Psoas muscle (tissue), 8 donors: Measurements from ENCODE around the gene MCM7. TPM values are rescaled to one million over a fixed set of nuclear protein-coding genes. Genes with fewer than 3 reads are reported as not detected.

Experiments
- ATAC-seq, 4 donors: fragments of 200-7000 bp; cut with Tn5 transposase; one replicate each; pipeline ENCODE4 v1.9.1; 2020; ENCODE audit warnings: moderate library complexity in 3 of 4, mild to moderate bottlenecking in 2 of 4
- DNase-seq, 2 donors: peaks; one replicate each; pipeline ENCODE4 v3.0.0-alpha.2; 2020
- H3K27ac ChIP-seq: fragments of 200-600 bp; one replicate; pipeline ENCODE4 v1.8.0; 2022
- H3K27me3 ChIP-seq, 3 donors: fragments of 200-600 bp in 1 of 3; one replicate each; pipeline versions ENCODE4 v1.6.1 to v1.8.0; 2013 to 2022; ENCODE audit warnings: low read length in 2 of 3, mild to moderate bottlenecking in 2 of 3, moderate library complexity in 1 of 3; ENCODE audit not compliant: insufficient read depth in 3 of 3
- H3K36me3 ChIP-seq, 2 donors: fragments of 200-600 bp in 1 of 2; one replicate each; pipeline versions ENCODE4 v1.6.1 to v1.8.0; 2013 to 2022; ENCODE audit warnings: low read depth in 1 of 2, mild to moderate bottlenecking in 1 of 2, moderate library complexity in 1 of 2; ENCODE audit not compliant: insufficient read depth in 1 of 2
- H3K4me1 ChIP-seq: fragments of 200-600 bp; one replicate; pipeline ENCODE4 v1.8.0; 2022
- H3K4me3 ChIP-seq: fragments of 200-600 bp; one replicate; pipeline ENCODE4 v1.8.0; 2022; ENCODE audit warnings: mild to moderate bottlenecking
- H3K9me3 ChIP-seq: fragments of 200-600 bp; one replicate; pipeline ENCODE4 v1.8.0; 2022
- WGBS, 3 donors: extraction: QIAGEN DNeasy Blood & Tissue Kit; methylation state at CpG; one replicate each; pipeline versions ENCODE4 v1.1.6 to v1.1.7; 2013; 5-methylcytosine and 5-hydroxymethylcytosine counted together
- intact Hi-C, 2 donors: fragments of 100-400 bp; cut with DNase I; formaldehyde crosslinking; loops; one replicate each; pipeline versions ENCODE4 v1.11.0 to v1.14.2; 2022
- polyA plus RNA-seq, 3 donors: library from polyadenylated mRNA; stranded (reverse); fragments of 200-250 nt; gene quantifications; one replicate each; pipeline ENCODE4 v1.2.3, GENCODE V29; 2013
- total RNA-seq, 4 donors: library from RNA; stranded (reverse); fragmentation: NEBNext Ultra II Directional in 2 of 4; extraction: Animal tissue kit (Norgen Biotek cat#: 25700) in 2 of 4; gene quantifications; one replicate each; pipeline versions ENCODE4 v1.2.1 to v1.2.4, GENCODE V29; 2021 to 2023
- TF ChIP-seq, protein P1 (sequence below): fragments of 200-600 bp; IDR thresholded peaks from one replicate; pipeline ENCODE4 v1.8.0; 2022; ENCODE audit warnings: antibody characterized with exemption
- donor health status: healthy with polysubstance abuse.
- donor health status: DM: no; HTN: no; CAD: no; lungs with moderate emphysema.
- donor health status: Bipolar disorder and iron deficiency.
- donor health status: healthy.
- donor health status: DM: yes; HTN: yes; CAD: no.
- donor health status: DM: no; HTN: no; CAD: no.
- donor health status: DM: no; HTN: no; CAD: no.
- donor health status: DM: yes; HTN: yes; CAD: no.

MCM7 gene
- total and polyA plus RNA-seq, 7 donors, result 24.6 to 40.6 (median 33.3) TPM

DNA sequence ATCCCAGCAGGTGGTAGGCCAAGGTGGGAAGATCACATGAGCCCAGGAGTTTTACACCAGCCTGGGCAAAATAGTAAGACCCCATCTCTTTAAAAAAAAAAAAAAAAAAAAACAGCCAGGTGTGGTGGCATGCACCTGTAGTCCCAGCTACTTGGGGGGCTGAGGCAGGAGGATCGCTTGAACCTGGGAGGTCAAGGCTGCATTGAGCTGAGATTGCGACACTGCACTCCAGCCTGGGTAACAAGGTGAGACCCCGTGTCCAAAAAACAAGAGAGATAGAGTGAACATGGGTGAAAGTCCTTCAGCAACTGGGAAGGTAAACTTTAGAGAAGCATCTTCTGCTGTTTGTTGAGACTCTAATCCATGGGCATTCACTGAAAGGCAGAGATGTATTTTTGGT, 41.3 kb upstream of the MCM7 start:
- ATAC-seq (no peak), DNase-seq (no peak)
- Histone ChIP-seq H3K4me1 (no peaks in the 10 kb centered on the region), H3K36me3 (no peaks in the 10 kb centered on the region), H3K9me3 (no peaks in the 10 kb centered on the region), H3K4me3 (no peak overlapping the region), H3K27ac (no peak overlapping the region), H3K27me3 (no peaks in the 10 kb centered on the region)
- TF ChIP-seq, protein P1, sequence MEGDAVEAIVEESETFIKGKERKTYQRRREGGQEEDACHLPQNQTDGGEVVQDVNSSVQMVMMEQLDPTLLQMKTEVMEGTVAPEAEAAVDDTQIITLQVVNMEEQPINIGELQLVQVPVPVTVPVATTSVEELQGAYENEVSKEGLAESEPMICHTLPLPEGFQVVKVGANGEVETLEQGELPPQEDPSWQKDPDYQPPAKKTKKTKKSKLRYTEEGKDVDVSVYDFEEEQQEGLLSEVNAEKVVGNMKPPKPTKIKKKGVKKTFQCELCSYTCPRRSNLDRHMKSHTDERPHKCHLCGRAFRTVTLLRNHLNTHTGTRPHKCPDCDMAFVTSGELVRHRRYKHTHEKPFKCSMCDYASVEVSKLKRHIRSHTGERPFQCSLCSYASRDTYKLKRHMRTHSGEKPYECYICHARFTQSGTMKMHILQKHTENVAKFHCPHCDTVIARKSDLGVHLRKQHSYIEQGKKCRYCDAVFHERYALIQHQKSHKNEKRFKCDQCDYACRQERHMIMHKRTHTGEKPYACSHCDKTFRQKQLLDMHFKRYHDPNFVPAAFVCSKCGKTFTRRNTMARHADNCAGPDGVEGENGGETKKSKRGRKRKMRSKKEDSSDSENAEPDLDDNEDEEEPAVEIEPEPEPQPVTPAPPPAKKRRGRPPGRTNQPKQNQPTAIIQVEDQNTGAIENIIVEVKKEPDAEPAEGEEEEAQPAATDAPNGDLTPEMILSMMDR, result no peak
- WGBS, 3 donors, result 92 to 98% (median 96%) methylated on average over 3 of the region's 3 CpGs
- intact Hi-C loops, result no loop called here

DNA sequence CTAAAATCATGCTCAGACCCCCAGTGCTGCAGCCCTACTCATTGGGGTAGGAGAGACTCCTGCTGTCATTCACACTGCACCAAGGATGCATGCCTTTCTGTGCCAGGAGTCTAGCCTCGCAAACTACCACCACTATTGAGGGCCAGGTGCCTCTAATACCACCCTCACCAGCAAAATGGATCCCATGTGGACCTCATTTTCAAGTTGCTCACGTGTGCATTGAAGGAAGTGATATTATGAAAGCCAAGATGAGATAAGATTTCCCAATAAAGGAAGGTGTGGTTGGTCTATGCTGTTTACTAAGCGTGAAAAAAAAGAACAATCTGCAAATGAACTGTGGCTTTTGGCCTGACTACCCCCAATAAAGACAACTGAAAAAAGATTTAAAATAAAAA, 40.4 kb upstream of the MCM7 start:
- TF ChIP-seq, protein P1, result no peak
- no peaks in the 10 kb centered on the region for H3K4me1 ChIP-seq
- 64 to 68% (median 64%) methylated on average over 3 of the region's 3 CpGs for WGBS, 3 donors
- intact Hi-C loops, result no loop called here
- no peak for ATAC-seq
- no peaks in the 10 kb centered on the region for H3K36me3 ChIP-seq
- DNase-seq, result no peak
- H3K27me3 ChIP-seq, result no peaks in the 10 kb centered on the region
- H3K9me3 ChIP-seq, result no peaks in the 10 kb centered on the region
- H3K27ac ChIP-seq, result no peak overlapping the region
- no peak overlapping the region for H3K4me3 ChIP-seq

GRCh38 chr7:100137851-100138760, 36.9 kb upstream of the MCM7 start:
- intact Hi-C loops, result no loop called here
- H3K36me3 ChIP-seq, result no peaks in the 10 kb centered on the region
- ATAC-seq (no peak), DNase-seq (no peak)
- no peaks in the 10 kb centered on the region for H3K27me3 ChIP-seq
- H3K27ac ChIP-seq, result no peak overlapping the region
- H3K9me3 ChIP-seq, result no peaks in the 10 kb centered on the region
- H3K4me3 ChIP-seq, result no peak overlapping the region
- WGBS, 3 donors, result 74 to 78% (median 75%) methylated on average over 13 of the region's 13 CpGs
- no peaks in the 10 kb centered on the region for H3K4me1 ChIP-seq
- TF ChIP-seq, protein P1, result no peak

- no peaks in the 10 kb centered on the region for H3K9me3 ChIP-seq
- H3K27me3 ChIP-seq, result no peaks in the 10 kb centered on the region
- H3K27ac ChIP-seq, result no peak overlapping the region
- no peaks in the 10 kb centered on the region for H3K36me3 ChIP-seq
- peak; percentile 50 to 74 (median 60) for ATAC-seq
- intact Hi-C loops, result no loop called here
- WGBS, 3 donors, result 19 to 31% (median 26%) methylated on average over 3 of the region's 3 CpGs
- DNase-seq, result no peak
- TF ChIP-seq, protein P1, result peak; percentile 63
- H3K4me3 ChIP-seq, result no peak overlapping the region
- peaks cover 6% of the 10 kb centered on the region for H3K4me1 ChIP-seq
These were observed 31.5 kb upstream of the MCM7 start for GRCh38 chr7:100132697-100133151.
